AG04449 (cell line): ENCODE measurements around the gene ZBTB14.

Source experiments
- CTCF ChIA-PET: fragments of 350-600 bp; formaldehyde crosslinking; extraction: SDS; loops from one replicate; lab custom pipeline; 2021; ENCODE audit warnings: antibody characterized with exemption; lab: Yijun Ruan, JAX
- POLR2A ChIA-PET: fragments of 400-600, 350-600 bp; formaldehyde crosslinking; extraction: SDS; loops from one replicate; lab custom pipeline; 2020; ENCODE audit warnings: antibody characterized with exemption, inconsistent platforms; lab: Yijun Ruan, JAX
- DNase-seq: peaks from one replicate; pipeline ENCODE4 v3.0.0-alpha.2; 2010; ENCODE audit warnings: low read depth, low spot score
- H3K4me3 ChIP-seq: 2 replicates; pipeline ENCODE4 v1.5.1; 2011; ENCODE audit warnings: low read depth, mild to moderate bottlenecking, control low read depth, low read length
- TF ChIP-seq, protein P1 (sequence below): IDR thresholded peaks from one replicate; pipeline ENCODE4 v1.5.1; 2011; ENCODE audit warnings: mild to moderate bottlenecking, moderate library complexity, low read length, control low read depth, inconsistent platforms; ENCODE audit not compliant: insufficient read depth; ENCODE audit errors: missing control alignments

The ZBTB14 gene

GRCh38 chr18:5311301-5311989, 15.9 kb upstream of the ZBTB14 start:
- CTCF ChIA-PET, result no interaction called here
- no peak overlapping the region for H3K4me3 ChIP-seq
- POLR2A ChIA-PET, result no interaction called here
- DNase-seq, result no peak
- TF ChIP-seq, protein P1, sequence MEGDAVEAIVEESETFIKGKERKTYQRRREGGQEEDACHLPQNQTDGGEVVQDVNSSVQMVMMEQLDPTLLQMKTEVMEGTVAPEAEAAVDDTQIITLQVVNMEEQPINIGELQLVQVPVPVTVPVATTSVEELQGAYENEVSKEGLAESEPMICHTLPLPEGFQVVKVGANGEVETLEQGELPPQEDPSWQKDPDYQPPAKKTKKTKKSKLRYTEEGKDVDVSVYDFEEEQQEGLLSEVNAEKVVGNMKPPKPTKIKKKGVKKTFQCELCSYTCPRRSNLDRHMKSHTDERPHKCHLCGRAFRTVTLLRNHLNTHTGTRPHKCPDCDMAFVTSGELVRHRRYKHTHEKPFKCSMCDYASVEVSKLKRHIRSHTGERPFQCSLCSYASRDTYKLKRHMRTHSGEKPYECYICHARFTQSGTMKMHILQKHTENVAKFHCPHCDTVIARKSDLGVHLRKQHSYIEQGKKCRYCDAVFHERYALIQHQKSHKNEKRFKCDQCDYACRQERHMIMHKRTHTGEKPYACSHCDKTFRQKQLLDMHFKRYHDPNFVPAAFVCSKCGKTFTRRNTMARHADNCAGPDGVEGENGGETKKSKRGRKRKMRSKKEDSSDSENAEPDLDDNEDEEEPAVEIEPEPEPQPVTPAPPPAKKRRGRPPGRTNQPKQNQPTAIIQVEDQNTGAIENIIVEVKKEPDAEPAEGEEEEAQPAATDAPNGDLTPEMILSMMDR, result no peak

DNA sequence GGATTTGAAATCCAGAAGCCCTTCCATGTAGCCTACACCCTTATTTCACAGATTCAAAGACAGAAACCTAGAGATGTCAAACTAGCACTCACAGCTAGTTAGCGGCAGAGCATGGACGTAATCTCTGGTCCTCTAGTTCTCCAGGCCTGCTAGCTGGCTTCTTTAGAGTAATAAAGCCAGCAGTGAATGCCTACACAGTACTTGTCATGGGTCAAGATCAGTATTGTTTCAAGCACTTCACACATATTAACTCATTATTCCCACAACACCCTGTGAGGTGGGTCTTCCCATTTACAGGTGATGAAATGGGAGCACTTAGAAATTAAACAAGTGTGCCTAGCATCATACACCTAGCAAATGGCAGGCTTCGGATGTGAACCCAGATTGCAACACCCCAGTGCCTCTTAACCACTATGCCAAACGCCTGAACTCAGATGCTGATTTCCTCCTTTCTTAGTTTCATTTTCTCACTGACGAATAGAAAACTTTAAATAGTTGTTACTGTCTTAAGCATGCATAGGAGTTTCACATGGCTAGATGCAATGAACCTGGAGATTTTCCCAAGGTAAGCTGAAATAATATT, 14.5 kb upstream of the ZBTB14 start:
- POLR2A ChIA-PET, result no interaction called here
- DNase-seq, result no peak
- H3K4me3 ChIP-seq, result no peak overlapping the region
- TF ChIP-seq, protein P1, result no peak
- CTCF ChIA-PET, result no interaction called here

DNA sequence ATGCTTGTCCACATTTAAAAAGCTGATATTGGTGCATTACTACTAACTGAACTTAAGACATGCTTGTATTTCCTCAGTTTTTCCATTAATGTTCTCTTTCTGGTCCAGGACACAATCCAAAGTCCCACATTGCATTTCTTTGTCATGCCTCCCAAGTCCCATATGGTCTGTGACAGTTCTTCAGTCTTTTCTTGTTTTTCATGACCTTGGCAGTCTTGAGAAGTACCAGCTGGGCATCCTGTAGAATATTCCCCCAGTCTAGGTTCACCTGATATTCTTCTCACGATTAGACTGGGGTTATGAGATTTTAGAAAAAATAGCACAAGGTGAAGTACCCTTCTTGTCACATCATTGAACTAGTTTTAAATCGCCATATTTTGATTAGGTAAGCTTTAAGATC, 10.3 kb upstream of the ZBTB14 start:
- POLR2A ChIA-PET, result no interaction called here

GRCh38 chr18:5304232-5304631, 8.7 kb upstream of the ZBTB14 start:
- TF ChIP-seq, protein P1, result no peak
- POLR2A ChIA-PET, result no interaction called here
- CTCF ChIA-PET, result no interaction called here
- no peak for DNase-seq
- H3K4me3 ChIP-seq, result no peak overlapping the region

More for the DNA sequence above, 10.3 kb upstream of the ZBTB14 start:
- DNase-seq, result no peak
- CTCF ChIA-PET, result no interaction called here
- H3K4me3 ChIP-seq, result no peak overlapping the region
- TF ChIP-seq, protein P1, result no peak

DNA sequence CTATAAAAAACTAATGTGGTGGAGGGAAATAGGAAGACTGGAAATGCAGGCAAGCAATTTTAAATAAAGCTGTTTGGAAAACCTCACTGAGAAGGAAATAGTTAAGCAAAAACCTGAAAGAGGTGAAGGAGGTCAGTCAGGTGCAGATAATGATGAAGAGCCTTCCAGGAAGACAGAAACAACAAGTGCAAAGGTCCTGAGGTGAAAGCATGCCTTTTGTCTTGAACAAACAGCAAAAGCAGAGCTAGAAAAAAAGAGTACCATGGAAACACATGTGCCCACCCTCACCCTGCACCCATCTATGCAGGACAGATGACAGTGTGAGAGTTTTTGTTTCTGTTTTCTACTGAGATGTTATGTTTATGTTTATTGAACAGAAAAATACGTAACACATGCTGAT, 8.1 kb upstream of the ZBTB14 start:
- TF ChIP-seq, protein P1, result no peak
- ChIA-PET CTCF (no interaction called here), POLR2A (no interaction called here)
- no peak for DNase-seq
- H3K4me3 ChIP-seq, result no peak overlapping the region

- DNase-seq, result no peak
- H3K4me3 ChIP-seq, result no peak overlapping the region
- TF ChIP-seq, protein P1, result no peak
- ChIA-PET CTCF (no interaction called here), POLR2A (no interaction called here)
Measured at GRCh38 chr18:5302606-5303005, 7.1 kb upstream of the ZBTB14 start.
